Colonic mucosa (tissue), 4 donors: ENCODE results near the gene KRT10. TPM values are rescaled to one million over a fixed set of nuclear protein-coding genes. Genes with fewer than 3 reads are reported as not detected.

Source experiments
- DNase-seq: peaks from one replicate; pipeline ENCODE4 v3.0.0-alpha.2; 2020
- H3K27ac ChIP-seq: fragments of 200-600 bp; one replicate; pipeline ENCODE4 v1.8.0; 2021
- H3K27me3 ChIP-seq: fragments of 200-600 bp; one replicate; pipeline ENCODE4 v1.8.0; 2021
- H3K36me3 ChIP-seq: fragments of 200-600 bp; one replicate; pipeline ENCODE4 v1.8.0; 2021
- H3K4me1 ChIP-seq: fragments of 200-600 bp; one replicate; pipeline ENCODE4 v1.8.0; 2021; ENCODE audit warnings: mild to moderate bottlenecking
- H3K4me3 ChIP-seq: fragments of 200-600 bp; one replicate; pipeline ENCODE4 v1.8.0; 2021
- H3K9ac ChIP-seq, 2 donors: one replicate each; pipeline ENCODE4 v1.7.0; 2013; ENCODE audit warnings: control low read depth in 2 of 2, low read depth in 2 of 2, low read length in 2 of 2
- H3K9me3 ChIP-seq: fragments of 200-600 bp; one replicate; pipeline ENCODE4 v1.8.0; 2021
- intact Hi-C: fragments of 100-400 bp; cut with DNase I; formaldehyde crosslinking; loops from one replicate; pipeline ENCODE4 v1.14.1; 2022
- total RNA-seq, 2 donors: library from RNA; stranded (reverse); fragmentation: NEBNext Ultra II Directional in 1 of 2; extraction: Animal tissue kit (Norgen Biotek cat#: 25700) in 1 of 2; gene quantifications; one replicate each; pipeline ENCODE4 v1.2.1, GENCODE V29; 2021
- TF ChIP-seq, protein P1 (sequence below): fragments of 200-600 bp; IDR thresholded peaks from one replicate; pipeline ENCODE4 v1.8.0; 2022; ENCODE audit warnings: antibody characterized with exemption, mild to moderate bottlenecking
- donor health status: healthy.
- donor health status: DM: no; HTN: no; CAD: no.
- donor health status: DM: no; HTN: no; CAD: no.

KRT10 gene
- total RNA-seq, 2 donors from 2014 or later: 33.6 to 35.1 TPM

DNA sequence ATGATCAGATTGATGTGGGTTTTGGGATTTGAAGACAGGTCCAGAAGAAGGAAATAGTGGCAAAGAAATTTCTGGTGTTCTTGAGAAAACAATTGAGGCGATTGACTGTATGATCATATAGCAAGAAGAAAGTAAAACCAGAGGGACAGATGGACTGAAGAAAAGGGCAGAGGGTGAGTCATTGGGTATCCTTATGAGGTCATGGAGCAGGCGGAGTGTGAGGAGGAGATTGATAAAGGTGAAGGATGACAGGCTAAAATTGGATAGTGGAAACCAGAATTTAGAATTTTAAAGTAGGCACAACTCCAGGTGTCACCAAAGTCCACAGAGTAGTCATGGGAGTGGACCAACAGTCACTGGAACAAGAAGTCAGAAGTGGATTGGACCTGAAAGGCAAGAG is 21.3 kb downstream of the KRT10 start:
- Histone ChIP-seq H3K9ac (no peak overlapping the region), H3K27me3 (peaks cover 5% of the 10 kb centered on the region), H3K4me1 (no peaks in the 10 kb centered on the region), H3K36me3 (no peaks in the 10 kb centered on the region), H3K27ac (no peak overlapping the region), H3K4me3 (no peak overlapping the region), H3K9me3 (no peaks in the 10 kb centered on the region)
- intact Hi-C loops: loop anchor here (5.0 kb wide), 2 partner anchors 846 to 861 kb away; no protein-coding TSS in a partner anchor
- TF ChIP-seq, protein P1, sequence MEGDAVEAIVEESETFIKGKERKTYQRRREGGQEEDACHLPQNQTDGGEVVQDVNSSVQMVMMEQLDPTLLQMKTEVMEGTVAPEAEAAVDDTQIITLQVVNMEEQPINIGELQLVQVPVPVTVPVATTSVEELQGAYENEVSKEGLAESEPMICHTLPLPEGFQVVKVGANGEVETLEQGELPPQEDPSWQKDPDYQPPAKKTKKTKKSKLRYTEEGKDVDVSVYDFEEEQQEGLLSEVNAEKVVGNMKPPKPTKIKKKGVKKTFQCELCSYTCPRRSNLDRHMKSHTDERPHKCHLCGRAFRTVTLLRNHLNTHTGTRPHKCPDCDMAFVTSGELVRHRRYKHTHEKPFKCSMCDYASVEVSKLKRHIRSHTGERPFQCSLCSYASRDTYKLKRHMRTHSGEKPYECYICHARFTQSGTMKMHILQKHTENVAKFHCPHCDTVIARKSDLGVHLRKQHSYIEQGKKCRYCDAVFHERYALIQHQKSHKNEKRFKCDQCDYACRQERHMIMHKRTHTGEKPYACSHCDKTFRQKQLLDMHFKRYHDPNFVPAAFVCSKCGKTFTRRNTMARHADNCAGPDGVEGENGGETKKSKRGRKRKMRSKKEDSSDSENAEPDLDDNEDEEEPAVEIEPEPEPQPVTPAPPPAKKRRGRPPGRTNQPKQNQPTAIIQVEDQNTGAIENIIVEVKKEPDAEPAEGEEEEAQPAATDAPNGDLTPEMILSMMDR: no peak
- no peak for DNase-seq

GRCh38 chr17:40800381-40800780 is 22.0 kb downstream of the KRT10 start:
- H3K36me3 ChIP-seq: no peaks in the 10 kb centered on the region
- intact Hi-C loops: loop anchor here (5.0 kb wide), 2 partner anchors 847 to 862 kb away; no protein-coding TSS in a partner anchor
- H3K4me1 ChIP-seq: no peaks in the 10 kb centered on the region
- DNase-seq: no peak
- no peaks in the 10 kb centered on the region for H3K9me3 ChIP-seq
- TF ChIP-seq, protein P1: no peak
- H3K27me3 ChIP-seq: peaks cover 5% of the 10 kb centered on the region
- no peak overlapping the region for H3K9ac ChIP-seq
- no peak overlapping the region for H3K4me3 ChIP-seq
- H3K27ac ChIP-seq: no peak overlapping the region

- intact Hi-C loops: loop anchor here (5.0 kb wide), 2 partner anchors 847 to 862 kb away; no protein-coding TSS in a partner anchor
Observed at GRCh38 chr17:40799859-40800258, 22.6 kb downstream of the KRT10 start, which contains the start of gene KRT28. KRT28 (minus strand) TSS chr17:40799959; CDS start chr17:40799893, 66 bp downstream.

GRCh38 chr17:40796846-40797245 is 25.6 kb downstream of the KRT10 start:
- H3K27ac ChIP-seq: no peak overlapping the region
- H3K4me3 ChIP-seq: no peak overlapping the region
- H3K9me3 ChIP-seq: no peaks in the 10 kb centered on the region
- H3K9ac ChIP-seq: no peak overlapping the region
- intact Hi-C loops: no loop called here
- no peaks in the 10 kb centered on the region for H3K36me3 ChIP-seq
- H3K4me1 ChIP-seq: no peaks in the 10 kb centered on the region
- peaks cover 5% of the 10 kb centered on the region for H3K27me3 ChIP-seq
- TF ChIP-seq, protein P1: no peak
- no peak for DNase-seq

More at GRCh38 chr17:40799859-40800258, 22.6 kb downstream of the KRT10 start, which contains the start of gene KRT28:
- no peak within 1 kb of the TSS for H3K4me3 ChIP-seq
- DNase-seq: no peak
- TF ChIP-seq, protein P1: no peak
- H3K4me1 ChIP-seq: no peaks in the 10 kb centered on the region
- peaks cover 5% of the 10 kb centered on the region for H3K27me3 ChIP-seq
- H3K27ac ChIP-seq: no peak within 1 kb of the TSS
- H3K9ac ChIP-seq: no peak within 1 kb of the TSS
- no peaks in the 10 kb centered on the region for H3K9me3 ChIP-seq
- H3K36me3 ChIP-seq: no peaks in the 10 kb centered on the region

DNA sequence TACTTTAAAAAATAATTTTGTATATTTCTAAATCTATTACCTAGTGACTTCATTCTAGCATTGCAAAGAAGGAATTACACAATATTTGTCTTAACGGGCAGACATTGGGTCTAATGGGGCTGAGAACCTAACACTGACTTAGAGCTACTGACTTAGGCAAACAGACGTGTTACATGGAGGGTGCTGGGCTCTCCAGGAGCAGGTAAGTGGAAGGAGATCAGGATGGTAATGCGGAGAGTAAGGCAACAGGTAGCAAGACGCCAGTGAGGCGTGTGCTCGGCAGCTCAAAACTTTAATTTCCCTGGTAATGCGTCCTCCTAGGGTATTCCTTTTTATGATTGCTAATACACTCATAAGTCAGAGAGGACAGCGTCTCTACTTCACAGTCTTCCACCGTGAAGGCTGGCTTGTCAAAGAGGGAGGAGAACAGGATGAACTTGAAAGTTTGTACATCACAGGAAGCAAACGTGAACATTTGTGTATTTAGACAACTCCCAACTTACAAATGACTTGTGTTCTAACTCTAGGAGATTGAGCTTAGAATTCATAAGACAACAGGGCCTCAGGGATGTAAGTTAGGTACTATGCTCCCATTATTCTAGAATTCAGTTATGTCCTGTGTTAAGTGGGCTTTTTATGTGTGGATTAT is 27.3 kb downstream of the KRT10 start:
- no peaks in the 10 kb centered on the region for H3K36me3 ChIP-seq
- no peak overlapping the region for H3K4me3 ChIP-seq
- no peak overlapping the region for H3K27ac ChIP-seq
- H3K27me3 ChIP-seq: no peaks in the 10 kb centered on the region
- TF ChIP-seq, protein P1: no peak
- no peaks in the 10 kb centered on the region for H3K9me3 ChIP-seq
- no peaks in the 10 kb centered on the region for H3K4me1 ChIP-seq
- no peak for DNase-seq
- H3K9ac ChIP-seq: no peak overlapping the region
- intact Hi-C loops: no loop called here
